HG03139 (cell line): Measurements from ENCODE around the gene KLF16.
"Not testable (repeated sequence)": the region's sequence is repeated elsewhere in the genome, so short reads cannot be mapped to it uniquely, and the experiment has no call there.

ENCODE experiments used
- ATAC-seq: cut with Tn5 transposase; IDR thresholded peaks from one replicate; pipeline ENCODE4 v1.9.1; 2021; ENCODE audit not compliant: unreplicated experiment

The KLF16 gene

DNA sequence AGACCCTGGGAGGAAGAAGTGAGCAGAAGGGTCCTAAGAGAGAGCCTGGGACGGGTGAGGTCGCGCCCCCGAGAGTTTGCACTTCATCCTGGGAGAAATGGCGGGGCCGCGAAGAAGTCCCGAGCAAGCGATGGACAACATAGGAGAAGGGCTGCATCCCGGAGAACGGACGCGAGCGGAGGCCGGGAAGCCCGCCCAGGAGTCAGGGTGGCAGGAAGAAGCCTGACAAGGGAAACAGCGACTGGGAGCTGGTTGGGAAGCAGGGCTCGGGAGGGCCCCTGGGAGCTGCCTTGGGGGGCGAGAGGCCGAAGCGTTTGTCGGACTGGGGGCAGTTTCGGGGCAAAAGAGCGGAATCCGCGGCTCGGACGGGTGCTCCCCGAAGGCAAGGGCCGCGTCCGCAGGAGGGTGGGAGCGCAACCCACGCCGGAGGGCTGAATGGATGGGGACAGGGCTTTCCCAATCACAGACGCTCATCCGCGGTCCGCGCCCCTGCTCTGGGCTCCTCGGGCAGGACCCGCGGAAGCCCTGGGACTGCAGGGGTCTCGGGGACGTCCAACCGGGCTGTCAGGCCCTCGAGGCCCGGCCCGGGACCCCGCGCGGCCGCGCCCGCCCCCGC, 21.4 kb upstream of the KLF16 start:
- ATAC-seq = peak; percentile 13

DNA sequence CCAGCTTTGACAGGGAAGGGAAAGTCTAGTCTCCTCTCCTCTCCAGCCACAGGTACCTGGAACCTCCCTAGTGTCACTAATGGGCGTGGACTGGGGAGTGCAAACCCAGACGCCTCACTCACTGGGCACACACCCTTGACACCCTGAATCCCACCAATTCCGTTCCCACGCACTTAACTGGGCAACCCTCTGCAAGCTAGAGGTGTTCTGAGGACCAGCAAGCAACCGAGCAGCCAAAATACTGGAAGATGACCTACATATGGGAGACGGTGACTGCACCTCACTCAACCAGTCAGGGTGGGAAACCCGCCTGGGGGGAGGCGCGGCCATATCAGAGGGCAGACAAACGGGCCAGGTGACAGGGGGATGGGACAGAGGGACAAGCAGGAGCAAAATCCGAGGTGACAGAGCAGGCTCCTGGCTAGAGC, 20.9 kb upstream of the KLF16 start:
- no peak for ATAC-seq

DNA sequence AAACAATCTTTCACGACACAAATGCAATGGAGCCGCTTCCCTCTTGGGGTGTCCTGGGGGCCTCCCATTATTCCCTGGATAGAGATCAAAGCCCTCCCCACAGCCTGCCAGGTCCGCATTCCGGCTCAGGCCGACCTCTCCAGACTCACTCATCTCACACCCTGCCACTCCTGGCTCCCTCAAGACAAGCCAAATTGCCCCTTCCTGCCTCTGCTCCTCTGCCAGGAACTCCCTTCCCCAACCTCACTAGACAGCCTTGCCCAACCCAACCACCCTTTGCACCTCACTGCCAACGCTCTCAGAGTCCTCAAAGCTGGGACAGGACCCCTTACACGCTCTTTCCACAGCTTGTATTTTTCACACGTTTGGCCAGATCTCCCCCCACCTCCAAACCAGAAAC, 20.4 kb upstream of the KLF16 start:
- no peak for ATAC-seq

DNA sequence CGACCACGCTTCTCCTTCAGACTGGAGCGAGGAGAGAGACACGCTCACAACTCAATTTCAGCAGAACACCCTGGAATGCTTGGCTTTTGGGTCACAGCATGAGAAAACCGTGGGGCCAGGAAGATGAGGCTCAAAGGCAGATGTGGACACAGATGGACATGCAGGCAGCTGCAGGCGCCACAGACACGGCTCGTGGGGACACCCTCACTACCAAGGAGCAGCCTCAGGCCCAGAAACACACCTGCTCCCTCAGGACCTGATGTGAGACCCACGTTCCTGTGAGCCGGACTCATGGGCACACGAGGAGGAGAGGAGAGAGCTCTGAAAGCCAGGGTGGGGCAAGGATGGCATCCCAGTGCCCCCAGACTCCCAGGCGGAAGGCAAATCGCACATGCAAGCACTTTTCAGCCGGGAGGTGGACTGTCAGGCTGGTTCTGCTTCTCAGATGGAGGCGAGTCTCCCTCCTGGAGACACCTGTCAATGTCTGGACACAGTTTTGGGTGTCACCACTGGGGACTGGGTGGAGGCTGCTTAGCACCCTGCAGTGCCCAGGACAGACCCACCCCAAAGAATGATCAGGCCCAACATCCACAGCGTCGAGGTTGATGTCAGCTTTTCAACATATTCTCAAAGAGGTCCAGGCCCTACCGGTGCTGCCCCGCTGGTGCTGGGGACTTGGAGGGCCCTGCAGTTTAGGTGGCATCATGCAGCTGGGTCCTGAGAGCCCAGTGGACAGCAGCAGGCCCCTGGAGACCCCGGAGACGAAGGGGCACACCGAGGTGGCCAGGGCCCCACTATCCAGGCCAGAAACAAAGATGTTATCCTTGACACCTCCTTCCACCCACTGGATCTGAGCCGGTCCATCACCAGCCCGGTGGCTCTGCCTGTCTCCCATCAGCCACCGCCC, 19.7 kb upstream of the KLF16 start:
- ATAC-seq = no peak

DNA sequence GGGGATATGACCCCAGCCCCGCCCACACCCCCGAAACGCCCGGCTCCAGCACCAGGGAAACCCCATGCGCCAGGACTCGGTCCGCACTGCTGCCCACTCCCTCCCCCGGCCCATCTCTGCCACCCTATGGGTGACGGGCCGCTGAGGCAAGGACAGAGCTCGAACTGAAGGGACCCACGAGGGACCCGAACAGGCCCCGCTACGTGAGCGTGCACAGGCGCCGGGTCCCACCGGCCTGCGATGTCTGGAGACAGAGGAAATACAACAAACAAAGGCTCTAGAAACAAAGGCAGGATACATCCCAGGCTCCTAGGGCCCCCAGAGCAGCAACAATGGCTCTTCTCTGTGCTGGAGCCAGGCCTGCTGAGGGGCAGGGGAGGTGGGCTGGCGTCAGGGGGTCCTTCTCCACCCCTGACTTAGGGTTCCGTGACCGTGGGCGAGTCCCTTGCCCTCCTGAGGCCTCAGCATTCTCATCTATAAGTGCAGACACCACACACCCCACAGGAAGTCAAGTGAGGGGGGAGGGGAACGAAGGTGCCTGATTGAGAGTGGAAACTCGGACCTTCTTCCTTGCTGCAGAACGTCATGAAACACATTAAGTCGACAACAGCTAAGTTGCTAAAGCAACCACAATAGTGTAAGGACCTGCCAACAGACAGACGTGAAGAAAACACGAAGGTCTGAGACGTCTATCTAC, 18.9 kb upstream of the KLF16 start:
- no peak for ATAC-seq

DNA sequence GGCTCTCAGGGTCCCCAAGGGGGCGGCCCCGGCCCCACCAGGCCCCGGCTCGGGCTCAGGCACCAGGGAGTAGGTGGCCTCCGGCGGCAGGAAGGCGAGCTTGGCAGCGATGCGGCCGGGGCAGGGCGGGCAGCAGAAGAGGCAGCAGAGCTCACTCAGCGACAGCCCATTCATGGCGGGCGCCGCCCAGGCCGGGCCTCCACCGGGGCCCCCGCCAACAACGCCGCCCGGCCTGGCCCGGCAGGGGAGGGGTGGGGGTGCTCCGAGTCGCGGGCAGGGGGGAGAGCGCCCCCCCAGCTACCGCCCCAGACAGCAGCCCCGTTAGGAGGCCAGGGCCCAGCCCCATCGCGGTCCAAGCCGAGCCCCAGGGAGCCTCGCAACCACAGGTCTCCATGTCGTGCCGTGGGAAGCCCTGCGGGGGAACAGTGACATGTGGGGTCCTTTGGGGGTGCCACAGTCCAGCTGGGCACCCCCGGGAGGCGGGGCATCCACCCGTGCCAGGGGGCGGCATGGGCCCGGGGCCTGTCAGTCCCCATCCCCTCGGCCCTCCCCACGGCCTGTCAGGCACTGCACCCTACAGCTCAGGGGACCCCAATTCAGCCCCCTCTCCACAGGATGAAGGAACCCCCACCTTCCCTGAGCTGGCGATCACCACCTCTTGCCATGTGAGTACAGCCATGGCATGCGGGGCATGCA, 18.2 kb upstream of the KLF16 start:
- ATAC-seq = not testable (repeated sequence)

DNA sequence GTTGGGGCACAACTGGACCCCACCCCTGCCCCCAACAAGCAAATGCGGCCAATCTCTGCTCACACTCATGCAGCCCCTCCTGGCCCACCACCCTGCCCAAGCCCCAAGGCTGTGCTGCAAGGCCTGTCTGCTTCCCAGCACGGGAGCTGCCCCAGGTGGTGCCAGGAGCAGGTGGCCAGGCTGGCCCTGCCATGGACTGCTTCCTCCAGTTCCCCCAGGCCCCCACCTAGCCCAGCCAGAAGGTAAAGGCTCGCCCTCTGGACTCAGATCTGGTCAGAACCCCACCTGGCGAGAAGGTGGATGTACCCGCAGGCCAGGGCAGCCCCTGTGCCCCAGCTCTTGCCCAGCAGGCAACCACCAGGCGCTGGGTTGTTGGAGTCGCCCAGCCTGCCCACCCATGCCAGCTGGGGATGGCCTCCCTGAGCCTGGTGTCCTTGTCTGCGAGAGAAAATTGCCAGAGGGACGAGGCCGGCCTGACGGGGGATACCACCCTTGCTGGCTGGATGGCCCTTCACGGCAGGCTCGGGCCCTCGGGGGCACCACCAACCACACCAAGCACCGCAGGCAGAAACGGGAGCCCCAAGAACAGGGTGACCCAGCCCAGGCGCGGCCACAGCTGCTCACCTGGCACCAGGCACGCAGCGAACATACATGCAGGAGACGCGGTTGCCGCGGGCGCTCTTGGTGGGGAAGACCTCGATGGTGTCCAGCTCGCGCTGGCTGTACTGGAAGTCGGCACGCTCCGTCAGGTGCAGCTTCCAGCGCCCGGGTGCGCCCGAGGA, 17.4 kb upstream of the KLF16 start:
- ATAC-seq = no peak

DNA sequence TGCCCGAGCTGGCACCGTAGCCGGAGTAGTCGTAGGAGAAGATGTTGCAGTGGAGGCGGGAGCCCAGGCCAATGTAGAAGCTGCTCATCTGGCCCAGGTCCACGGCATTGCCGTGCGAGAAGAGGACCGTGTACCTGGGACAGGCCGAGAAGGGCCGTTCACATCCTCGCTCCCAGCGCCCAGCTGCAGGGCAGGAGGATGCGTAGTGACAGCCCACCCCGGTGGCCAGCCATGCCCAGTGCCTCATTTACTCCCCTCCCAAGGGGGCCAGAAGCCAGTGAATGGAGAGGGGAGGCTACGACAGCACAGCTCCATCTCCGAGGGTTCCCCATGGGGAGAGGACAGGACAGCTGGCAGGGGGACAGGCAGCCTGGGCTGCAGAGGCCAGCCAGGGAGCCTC, 16.6 kb upstream of the KLF16 start:
- ATAC-seq = not testable (repeated sequence)

DNA sequence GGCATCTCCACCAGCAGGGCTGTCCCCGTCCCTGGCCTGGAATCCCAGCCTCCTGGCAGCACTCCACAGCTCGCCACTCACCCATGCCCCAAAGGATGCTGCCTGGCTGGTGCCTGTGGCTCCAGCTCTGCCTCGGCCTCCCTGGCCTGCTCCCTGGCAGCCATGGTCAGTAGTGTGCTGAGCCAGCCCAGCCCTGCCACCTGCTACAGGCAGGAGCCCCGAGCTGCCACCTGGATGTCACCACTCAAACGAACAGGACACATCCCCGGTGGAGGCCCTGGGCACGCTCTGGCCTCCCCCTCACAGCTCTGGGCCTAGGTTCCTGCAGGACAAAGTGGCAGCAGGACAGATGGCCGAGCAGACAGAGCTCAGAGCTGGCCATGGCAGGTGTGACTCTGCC, 15.2 kb upstream of the KLF16 start:
- ATAC-seq = not testable (repeated sequence)

DNA sequence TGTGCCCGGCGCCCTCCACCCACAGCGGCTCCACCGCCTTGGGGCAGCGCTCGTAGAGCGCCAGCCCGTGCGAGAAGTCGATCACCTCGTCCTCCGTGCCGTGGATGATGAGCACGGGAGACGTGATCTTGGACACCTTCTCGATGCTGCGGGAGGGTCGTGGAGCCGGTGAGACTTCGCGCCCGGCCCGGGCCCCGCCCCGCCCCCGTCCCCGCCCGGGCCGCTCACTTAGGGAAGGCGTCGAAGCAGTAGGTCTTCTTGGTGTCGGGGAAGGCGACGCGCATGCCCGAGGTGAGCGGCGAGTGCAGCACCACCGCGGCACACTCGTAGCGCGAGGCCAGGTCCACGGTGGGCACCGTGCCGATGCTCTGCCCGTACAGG, 13.9 kb upstream of the KLF16 start:
- ATAC-seq = not testable (repeated sequence)

DNA sequence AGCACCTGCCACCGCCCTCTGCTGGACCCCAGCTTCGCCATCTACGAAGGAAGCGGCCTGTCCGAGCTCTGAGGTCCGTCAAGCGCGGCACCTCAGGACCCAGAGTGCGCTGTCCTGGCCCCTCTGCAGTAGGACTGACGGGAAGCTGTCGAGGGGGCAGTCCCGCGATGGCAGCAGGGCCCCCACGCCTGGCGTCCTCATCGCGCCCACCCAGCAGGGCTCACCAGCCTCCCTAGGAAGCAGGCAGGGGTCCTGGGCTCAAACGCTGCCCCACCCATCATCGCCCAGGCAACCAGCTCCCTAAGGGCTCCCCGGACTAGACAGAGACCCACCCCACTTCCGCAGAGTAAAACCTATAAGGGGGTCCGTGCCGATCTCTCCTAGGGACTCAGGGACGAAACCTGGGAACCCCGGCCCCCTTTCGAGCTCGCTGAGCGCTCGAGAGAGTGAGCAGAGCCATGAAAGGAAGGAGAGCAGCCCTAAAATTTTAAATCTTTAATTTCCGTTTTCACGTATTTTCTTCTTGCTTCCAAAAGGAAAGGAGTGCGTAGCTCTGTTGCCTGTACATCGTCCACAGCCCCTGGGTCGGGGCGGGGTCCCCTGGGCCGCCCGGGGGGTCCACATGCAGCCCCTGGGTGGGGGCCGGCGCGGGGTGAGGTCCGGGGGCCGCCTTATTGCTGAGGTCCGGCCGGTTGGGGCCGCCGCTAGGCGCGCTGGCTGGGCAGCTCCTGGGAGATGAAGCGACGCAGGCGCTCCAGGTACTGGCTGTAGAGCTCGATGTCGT, 13.3 kb upstream of the KLF16 start:
- ATAC-seq = not testable (repeated sequence)

DNA sequence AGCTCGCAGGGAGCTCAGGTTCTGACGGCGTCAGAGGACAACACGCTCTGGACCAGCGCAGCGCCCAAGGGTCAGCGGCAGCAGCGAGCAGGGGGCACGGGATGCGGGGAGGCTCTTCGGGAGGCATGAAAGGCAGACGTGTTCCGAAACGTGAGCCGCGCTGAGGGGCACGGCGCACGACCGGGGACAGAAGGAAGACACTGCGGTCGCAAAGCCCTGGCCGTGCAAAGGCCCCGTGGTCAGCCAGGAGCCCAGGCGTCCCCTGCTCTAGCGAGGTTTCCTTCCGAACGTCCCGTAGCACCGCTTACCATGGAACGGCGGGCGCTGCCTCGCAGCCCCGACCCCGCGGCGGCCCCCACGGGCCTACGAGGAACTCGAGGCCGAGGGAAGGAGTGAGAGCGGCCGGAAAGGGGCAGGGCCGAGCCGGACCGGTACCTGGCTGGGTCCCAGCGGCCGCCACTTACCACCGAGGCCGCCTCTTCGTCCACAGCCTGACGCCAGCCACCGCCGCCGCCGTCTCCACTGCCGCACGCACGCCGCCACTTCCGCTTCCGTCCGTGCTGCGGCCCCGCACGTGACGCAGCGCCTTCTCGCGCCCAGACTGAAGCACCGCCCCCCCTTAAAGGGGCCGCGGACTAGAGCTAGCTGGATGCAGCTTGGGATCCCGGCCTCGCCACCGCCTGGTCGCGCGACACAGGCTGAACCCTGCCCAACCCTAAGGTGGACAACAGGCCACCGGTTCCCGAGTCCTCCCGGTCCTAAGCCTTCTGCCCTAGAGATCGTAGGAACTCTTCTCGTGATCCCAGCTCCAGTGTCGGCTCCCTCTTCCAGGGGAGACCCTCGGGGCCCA, 12.5 kb upstream of the KLF16 start:
- peak; percentile 67 for ATAC-seq

DNA sequence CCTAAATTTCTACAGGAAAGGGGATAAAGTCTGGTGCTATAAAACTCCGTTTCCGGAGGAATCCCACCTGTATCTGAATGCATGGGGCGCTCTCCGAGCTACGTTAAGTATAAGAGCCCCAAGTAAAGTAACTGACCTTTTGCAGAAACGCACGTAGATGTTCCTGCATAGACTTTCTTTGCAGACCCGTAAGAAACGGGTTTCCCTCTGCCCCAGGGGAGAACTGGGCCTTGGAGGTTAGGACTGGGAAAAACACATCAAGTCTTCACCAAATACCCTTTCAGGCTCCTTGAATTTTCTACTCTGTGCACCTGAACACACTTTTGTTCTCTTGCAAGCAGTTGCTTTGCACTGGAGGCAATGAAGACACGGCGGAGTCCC, 11.9 kb upstream of the KLF16 start:
- ATAC-seq = not testable (repeated sequence)

DNA sequence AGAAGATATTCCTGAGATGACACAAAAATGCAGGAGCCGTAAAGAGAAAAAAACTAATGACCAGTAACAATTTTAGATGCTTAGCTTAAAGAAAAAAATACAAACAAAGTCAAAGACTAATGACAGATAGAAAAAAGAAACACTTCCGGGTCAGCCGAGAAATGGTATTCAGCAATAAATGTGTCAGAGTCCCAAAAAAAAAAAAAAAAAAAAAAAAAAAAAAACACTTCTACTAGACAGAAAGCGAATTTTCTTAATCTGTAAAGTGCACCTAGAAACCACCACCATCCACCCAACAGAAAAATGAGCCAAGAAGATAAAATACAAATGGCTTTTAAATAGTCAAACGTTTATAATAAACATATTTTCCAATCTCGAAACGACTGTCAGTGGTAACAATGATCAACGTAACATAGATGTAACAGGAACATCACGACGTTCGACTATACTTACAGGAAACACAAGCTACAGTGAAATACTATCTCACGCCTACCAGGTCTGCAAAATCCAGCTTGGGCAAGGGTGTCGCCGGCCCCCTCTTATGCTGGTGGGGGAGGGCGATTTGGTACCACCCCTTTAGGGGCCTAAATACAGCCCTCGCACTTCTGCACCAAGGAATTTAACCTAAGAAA, 11.3 kb upstream of the KLF16 start:
- no peak for ATAC-seq

DNA sequence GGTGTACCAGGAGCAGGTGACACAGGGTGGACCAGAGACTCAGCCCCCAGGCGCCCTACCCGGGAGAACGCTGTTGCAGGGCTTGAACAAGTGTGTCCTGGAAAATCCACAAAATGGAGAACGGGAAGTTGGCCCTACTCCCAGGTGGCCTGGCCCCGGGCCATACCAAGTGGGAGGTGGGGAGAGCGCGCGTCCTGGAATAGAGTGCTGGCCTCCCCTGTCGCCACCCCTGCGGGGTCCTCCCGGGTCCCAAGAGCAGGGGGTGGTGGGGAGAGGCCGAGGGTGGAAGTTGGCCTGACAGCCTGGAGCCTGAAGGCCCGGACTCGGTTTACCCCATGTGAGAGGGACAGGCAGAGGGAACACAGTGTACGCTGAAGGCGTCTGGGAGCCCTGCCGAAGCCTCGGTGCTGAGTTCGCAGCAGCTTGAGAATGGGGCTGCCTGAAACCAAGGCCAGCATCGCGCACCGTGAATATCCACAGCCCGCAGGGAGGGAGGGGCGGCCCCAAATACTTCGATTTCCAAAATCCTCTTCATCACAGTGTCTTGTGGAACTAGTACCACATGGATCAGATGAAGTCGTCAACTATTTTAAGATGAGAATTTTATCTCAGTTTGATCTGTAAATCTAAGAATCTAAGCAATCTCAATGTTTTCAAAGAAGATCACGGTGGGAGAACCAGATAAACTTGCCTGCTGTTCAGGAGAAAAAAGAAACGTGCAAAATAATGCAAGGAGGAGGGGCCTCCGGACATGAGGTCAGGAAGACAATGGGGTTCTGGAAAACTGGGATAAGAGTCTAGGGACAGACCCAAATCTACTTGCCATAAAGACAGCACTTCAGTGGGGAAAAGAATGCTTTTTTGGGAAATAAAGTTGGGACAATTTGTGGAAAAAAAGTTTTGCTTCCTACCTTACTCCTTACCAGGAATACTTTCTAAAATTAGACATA, 10.4 kb upstream of the KLF16 start:
- ATAC-seq = no peak

DNA sequence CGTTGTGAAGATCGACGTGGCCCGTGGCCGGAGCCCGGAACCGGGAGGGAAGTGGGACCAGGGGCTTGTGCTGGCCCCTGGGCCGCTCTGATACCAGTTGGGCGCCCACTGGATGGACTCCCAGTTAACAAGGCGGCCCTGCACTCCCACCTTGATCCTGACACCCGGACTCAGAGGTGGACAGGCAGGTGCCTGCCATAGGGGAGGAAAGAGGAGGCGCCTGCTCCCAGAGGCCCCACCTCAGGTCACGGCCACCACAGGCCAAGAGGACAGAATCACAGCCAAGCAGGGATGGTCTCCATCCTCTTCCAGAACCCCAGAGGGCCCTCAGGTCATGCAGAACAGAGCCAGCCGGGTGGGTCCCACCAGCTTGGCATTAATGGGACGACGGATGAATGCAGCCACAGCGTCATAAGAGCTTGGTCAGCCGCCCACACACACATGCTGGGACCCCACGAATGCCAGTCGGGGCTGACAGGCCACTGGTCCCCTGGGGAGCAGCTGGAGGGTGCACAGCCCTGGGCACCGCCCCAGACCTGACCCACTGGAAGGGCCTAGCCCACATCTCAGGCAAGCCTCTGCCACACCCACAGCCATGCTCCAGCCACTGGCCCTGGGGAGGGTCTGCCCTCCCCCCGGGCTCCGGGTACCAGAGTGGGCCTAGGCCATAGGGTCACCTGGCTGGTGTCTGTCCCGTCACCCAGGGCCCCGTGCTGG, 9.6 kb upstream of the KLF16 start:
- no peak for ATAC-seq

DNA sequence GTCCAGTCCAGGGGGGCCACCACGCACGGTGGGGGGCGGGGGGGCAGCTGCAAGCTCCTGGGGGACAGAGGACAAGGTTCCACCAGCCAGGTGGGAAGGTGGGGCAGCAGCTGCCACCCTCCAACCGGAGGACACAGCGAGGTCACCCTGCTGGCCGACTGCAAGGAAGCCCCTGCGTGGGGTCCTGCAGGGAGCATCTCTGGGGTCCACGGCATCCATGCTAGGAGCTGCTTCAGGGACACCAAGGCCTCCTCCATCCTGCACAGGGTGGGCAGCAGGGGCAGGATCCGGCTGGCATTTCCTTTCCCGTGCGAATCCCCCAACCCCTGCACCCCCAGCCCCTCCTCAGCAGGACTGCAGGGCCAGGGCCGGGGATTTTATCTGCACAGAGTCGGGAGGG, 8.3 kb upstream of the KLF16 start:
- no peak for ATAC-seq
